Measurements from ENCODE around the gene BRD8.

DNA sequence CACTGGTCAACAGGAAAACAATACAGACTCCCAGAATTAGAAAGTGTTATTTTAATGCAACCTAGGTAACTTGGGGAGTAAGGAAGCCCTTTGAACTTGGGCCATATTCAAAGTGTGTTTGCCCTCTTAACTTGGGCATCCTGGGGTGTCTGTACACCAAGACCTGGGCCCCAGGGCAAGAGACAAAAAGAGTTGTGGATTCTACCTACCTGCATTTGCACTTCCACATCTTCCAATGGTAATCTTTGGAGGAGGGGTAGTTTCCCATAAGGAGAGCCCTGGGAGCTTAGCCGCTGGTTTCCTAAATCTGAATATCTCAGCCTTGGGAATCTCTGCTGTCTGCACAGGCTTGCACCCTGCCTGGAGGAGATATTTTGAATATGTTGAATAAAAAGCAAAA is 86.1 kb downstream of the BRD8 start:
- TF ChIP-seq, protein P1, sequence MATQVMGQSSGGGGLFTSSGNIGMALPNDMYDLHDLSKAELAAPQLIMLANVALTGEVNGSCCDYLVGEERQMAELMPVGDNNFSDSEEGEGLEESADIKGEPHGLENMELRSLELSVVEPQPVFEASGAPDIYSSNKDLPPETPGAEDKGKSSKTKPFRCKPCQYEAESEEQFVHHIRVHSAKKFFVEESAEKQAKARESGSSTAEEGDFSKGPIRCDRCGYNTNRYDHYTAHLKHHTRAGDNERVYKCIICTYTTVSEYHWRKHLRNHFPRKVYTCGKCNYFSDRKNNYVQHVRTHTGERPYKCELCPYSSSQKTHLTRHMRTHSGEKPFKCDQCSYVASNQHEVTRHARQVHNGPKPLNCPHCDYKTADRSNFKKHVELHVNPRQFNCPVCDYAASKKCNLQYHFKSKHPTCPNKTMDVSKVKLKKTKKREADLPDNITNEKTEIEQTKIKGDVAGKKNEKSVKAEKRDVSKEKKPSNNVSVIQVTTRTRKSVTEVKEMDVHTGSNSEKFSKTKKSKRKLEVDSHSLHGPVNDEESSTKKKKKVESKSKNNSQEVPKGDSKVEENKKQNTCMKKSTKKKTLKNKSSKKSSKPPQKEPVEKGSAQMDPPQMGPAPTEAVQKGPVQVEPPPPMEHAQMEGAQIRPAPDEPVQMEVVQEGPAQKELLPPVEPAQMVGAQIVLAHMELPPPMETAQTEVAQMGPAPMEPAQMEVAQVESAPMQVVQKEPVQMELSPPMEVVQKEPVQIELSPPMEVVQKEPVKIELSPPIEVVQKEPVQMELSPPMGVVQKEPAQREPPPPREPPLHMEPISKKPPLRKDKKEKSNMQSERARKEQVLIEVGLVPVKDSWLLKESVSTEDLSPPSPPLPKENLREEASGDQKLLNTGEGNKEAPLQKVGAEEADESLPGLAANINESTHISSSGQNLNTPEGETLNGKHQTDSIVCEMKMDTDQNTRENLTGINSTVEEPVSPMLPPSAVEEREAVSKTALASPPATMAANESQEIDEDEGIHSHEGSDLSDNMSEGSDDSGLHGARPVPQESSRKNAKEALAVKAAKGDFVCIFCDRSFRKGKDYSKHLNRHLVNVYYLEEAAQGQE (IDR thresholded peaks at IDR 0.05; ENCODE audit: low read depth), result no peak
- no peak for TF ChIP-seq MAX (IDR thresholded peaks at IDR 0.05)
- TF ChIP-seq, protein P2, sequence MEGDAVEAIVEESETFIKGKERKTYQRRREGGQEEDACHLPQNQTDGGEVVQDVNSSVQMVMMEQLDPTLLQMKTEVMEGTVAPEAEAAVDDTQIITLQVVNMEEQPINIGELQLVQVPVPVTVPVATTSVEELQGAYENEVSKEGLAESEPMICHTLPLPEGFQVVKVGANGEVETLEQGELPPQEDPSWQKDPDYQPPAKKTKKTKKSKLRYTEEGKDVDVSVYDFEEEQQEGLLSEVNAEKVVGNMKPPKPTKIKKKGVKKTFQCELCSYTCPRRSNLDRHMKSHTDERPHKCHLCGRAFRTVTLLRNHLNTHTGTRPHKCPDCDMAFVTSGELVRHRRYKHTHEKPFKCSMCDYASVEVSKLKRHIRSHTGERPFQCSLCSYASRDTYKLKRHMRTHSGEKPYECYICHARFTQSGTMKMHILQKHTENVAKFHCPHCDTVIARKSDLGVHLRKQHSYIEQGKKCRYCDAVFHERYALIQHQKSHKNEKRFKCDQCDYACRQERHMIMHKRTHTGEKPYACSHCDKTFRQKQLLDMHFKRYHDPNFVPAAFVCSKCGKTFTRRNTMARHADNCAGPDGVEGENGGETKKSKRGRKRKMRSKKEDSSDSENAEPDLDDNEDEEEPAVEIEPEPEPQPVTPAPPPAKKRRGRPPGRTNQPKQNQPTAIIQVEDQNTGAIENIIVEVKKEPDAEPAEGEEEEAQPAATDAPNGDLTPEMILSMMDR (IDR thresholded peaks at IDR 0.05 in 2 of 3, conservative IDR thresholded peaks at IDR 0.05 in 1 of 3; ENCODE audit: borderline replicate concordance in 1 of 3, insufficient read depth in 1 of 3, low read depth in 2 of 3, low read length in 2 of 3), result no peak
- no peak for TF ChIP-seq CEBPB (IDR thresholded peaks at IDR 0.05; ENCODE audit: low read depth)
- TF ChIP-seq POLR2A (IDR thresholded peaks at IDR 0.05; ENCODE audit: borderline replicate concordance, extremely low read depth, insufficient read depth, insufficient read length), result no peak
- TF ChIP-seq EZH2 (IDR thresholded peaks at IDR 0.05), result no peak
- no peak for TF ChIP-seq EGR1 (IDR thresholded peaks at IDR 0.05; ENCODE audit: low read depth)
- TF ChIP-seq SRF (IDR thresholded peaks at IDR 0.05; ENCODE audit: low read depth), result no peak
